8988T (cell line): ENCODE results near the gene S100A4.
"Not testable (repeated sequence)": the region's sequence is repeated elsewhere in the genome, so short reads cannot be mapped to it uniquely, and the experiment has no call there.

Source experiments
- DNase-seq: peaks from one replicate; pipeline ENCODE4 v3.0.0; 2011

Gene S100A4

GRCh38 chr1:153532181-153532580 is 13.4 kb downstream of the S100A4 start:
- DNase-seq: no peak

- DNase-seq: no peak
Observed at GRCh38 chr1:153531638-153532037, 14.0 kb downstream of the S100A4 start.

GRCh38 chr1:153527683-153528040 is 17.9 kb downstream of the S100A4 start:
- no peak for DNase-seq

GRCh38 chr1:153527023-153527682 is 18.5 kb downstream of the S100A4 start:
- no peak for DNase-seq

DNA sequence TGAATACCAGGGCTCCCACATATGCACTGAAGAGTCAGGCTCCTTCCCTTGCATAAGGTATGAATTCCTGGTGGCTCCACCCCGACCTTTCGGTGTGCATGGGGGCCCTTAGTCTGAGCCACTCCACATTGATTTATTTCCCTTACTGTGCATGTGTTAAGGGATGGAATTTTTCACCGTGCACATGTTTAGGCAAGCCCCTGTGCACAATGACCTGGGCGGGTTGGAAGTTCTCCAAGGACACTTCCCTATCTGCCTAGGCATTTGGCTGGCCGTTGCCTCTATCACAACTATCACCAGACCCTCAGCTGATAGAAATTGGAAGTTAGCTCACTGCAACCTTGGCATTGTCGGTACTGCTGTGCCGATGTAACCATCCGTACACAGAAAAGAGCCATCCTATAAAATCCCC is 19.5 kb downstream of the S100A4 start:
- DNase-seq: no peak

- no peak for DNase-seq
Observed at GRCh38 chr1:153525088-153525728, 20.4 kb downstream of the S100A4 start.

- not testable (repeated sequence) for DNase-seq
Observed at GRCh38 chr1:153522353-153523048, 23.1 kb downstream of the S100A4 start.

DNA sequence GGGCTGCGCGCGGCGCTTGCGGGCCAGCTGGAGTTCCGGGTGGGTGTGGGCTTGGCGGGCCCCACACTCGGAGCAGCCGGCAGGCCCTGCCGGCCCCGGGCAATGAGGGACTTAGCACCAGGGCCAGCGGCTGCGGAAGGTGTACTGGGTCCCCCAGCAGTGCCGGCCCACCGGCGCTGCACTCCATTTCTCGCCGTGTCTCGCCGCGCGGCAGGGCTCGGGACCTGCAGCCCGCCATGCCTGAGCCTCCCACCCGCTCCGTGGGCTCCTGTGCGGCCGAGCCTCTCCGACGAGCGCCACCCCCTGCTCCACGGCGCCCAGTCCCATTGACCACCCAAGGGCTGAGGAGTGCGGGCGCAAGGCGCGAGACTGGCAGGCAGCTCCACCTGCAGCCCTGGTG is 23.8 kb downstream of the S100A4 start:
- not testable (repeated sequence) for DNase-seq

DNA sequence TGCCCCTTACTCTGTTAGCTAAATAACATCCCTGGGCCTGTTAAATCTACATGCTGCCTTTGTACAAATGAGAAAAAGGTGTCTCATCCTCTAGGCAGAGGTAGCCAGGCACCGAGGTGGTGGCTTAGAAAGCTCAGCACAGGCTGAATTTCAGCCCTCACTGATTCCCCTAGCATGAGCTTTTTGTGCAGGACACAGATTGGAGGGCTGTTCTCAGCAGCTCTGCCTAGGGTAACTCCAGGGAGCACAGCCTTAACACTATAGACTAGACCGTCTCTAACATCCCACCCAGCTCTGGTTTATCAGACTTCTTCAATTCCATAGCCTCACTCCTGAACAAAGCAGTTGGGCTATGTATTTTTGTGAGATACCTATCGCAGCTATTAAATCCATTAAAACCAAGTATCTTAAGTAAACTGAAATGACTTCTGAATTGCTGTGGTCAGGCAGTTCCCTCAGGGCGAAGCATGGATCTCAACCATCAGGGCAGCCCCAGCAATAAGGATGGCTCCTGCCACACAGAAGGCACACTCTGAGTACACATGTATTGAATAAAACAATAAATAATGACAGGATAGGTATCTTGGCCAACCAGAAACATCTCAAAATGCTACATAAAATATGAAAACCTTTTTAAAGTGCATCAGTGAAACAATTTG is 24.7 kb downstream of the S100A4 start:
- no peak for DNase-seq

GRCh38 chr1:153520137-153520691 is 25.4 kb downstream of the S100A4 start:
- DNase-seq: not testable (repeated sequence)

DNA sequence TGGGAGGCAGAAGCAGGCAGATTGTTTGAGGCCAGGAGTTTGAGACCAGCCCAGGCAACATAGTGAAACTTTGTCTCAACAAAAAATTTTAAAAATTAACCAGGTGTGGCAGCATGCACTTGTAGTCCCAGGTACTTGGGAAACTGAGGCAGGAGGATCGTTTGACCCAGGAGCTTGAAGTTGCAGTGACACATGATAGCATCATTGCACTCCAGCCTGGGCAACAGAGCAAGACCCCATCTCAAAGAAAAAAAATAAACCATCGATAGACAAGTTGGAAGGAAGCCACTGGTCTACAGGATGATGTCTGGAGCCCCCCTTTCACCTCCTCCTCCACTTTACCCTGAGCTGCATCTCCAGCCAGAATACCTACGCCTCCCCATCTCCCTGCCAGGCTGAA is 26.4 kb downstream of the S100A4 start:
- no peak for DNase-seq

DNA sequence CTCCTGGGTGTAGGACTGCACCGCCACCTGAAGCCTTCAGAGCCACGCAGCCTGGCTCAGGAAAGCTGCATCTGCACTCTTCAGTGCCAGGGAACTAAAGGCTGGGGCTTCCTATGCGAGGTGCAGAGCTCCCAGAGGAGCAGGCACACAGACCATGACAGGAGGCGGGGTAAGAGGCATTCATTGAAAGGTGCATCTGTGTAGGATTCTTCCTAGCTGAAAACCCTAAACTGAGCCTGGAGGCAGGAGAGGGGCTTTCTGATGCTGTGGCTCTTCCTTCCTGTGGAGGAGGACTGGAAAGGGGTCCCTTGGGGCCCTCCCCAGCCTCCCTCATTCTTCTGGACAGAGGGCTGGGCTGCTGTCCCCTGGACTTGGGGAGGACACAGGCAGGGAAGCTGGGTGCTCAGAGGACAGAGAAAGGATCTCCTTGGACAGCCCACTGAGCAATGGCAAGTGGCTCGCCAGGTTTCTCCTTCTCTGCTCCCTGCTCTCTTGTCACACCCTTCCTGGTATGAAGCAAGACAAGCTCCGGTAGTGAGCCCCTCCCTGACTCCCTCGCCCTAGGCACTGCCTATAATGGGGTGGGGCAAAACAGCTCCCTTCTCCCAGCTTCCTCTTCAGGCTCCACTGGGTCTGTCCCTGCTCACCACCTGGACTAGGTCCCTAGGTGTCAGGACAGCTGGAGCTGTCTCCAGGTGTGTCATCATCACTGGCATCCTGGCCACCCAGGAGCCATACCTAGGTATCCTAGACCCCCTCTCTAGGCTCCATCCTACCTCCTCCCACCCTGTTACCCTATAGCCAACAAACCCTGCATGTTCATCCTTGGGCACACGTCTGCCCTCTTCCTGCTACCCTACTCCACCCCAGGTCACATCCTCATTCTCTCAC is 29.9 kb downstream of the S100A4 start:
- no peak for DNase-seq

GRCh38 chr1:153513666-153514065 is 31.9 kb downstream of the S100A4 start:
- no peak for DNase-seq

GRCh38 chr1:153513023-153513422 is 32.6 kb downstream of the S100A4 start:
- DNase-seq: no peak

DNA sequence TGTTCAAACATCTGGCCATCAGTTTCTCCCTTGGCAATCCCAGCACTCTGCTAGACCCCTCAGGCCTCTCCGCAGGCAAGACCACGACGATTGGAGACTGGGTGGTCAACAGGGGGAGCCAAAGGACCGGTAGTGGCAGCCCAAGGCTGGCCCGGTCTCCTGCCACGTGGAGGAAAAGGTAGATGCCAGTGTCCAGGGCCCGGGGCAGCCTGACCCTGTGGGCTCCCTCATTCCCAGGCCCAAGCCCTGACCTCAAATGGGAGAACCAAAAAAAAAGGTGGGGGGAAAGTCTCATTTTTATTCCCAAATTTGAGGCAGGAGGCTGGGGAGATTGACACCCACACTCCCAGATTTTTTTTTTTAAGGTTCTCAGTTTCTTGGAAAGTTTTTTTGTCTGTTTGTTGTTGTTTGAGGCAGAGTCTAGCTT is 34.6 kb downstream of the S100A4 start:
- peak; percentile 67 for DNase-seq

- peak; percentile 50 for DNase-seq
Observed at GRCh38 chr1:153509729-153510354, 35.8 kb downstream of the S100A4 start.

GRCh38 chr1:153509036-153509435 is 36.6 kb downstream of the S100A4 start:
- DNase-seq: no peak

DNA sequence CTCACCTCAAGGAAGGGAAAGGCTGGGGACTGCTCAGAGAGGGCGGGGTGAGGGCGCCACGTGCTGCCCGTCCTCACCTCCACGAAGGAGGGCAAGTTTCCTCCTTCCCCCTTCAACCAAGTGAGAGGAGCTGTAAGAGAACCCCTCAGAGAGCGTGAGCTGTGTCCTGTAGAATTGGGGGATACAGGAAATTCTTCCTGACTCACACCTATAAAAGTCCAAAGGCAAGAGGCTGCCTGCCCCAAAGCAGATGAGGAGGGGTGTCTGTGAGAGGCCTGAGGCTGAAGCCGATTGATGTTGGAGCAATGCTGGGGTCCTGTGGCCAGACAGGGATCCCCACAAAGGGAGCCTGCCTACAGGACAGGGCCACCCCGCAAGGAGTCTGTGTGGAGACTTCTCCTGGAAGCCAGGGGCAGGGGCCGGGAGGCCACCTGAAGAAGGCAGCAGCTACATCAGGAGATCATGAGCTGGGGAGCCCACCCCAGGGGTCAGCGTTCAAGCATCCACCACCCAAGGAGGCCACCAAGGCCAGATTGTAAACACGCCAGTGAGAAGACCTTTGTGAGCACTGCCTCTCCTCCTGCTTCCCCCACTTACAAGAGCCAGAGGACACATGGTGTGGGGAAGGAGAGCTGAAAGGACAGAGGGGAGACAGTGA is 37.6 kb downstream of the S100A4 start:
- no peak for DNase-seq

- DNase-seq: no peak
Observed at GRCh38 chr1:153506831-153507413, 38.7 kb downstream of the S100A4 start.

GRCh38 chr1:153506386-153506785 is 39.2 kb downstream of the S100A4 start:
- DNase-seq: no peak

GRCh38 chr1:153505576-153505975 is 40.0 kb downstream of the S100A4 start:
- DNase-seq: no peak
